Activated CD4-positive, alpha-beta memory T cell treated with anti-CD3 and anti-CD28 coated beads, Interleukin-2, amount 10 ng/mL, durations not matched to agents 7 days and 5 days (primary cell): ENCODE results near the gene ROBO2. TPM values are rescaled to one million over a fixed set of nuclear protein-coding genes. Genes with fewer than 3 reads are reported as not detected.

Experiments used
- CTCF ChIA-PET: fragments of 350-600 bp; sonication (Branson Sonifier 250); formaldehyde crosslinking; loops from one replicate; lab custom pipeline; 2021; ENCODE audit warnings: antibody characterized with exemption, inconsistent platforms; lab: Charles Lee
- POLR2A ChIA-PET: fragments of 350-600 bp; sonication (Branson Sonifier 250); formaldehyde crosslinking; loops from one replicate; lab custom pipeline; 2021; ENCODE audit warnings: antibody characterized with exemption; lab: Charles Lee
- DNase-seq: peaks from one replicate; pipeline ENCODE4 v3.0.0-alpha.2; 2020
- H3K27ac Mint-ChIP-seq: one replicate; pipeline ENCODE4 v1.8.0; 2021; ENCODE audit warnings: mild to moderate bottlenecking, mixed read lengths
- H3K27me3 Mint-ChIP-seq: one replicate; pipeline ENCODE4 v1.8.0; 2021; ENCODE audit warnings: mixed read lengths
- H3K36me3 Mint-ChIP-seq: one replicate; pipeline ENCODE4 v1.8.0; 2021; ENCODE audit warnings: low read depth, mixed read lengths
- H3K4me1 Mint-ChIP-seq: one replicate; pipeline ENCODE4 v1.8.0; 2021; ENCODE audit warnings: mixed read lengths
- H3K4me3 Mint-ChIP-seq: one replicate; pipeline ENCODE4 v1.8.0; 2021; ENCODE audit warnings: mild to moderate bottlenecking, mixed read lengths
- H3K9me3 Mint-ChIP-seq: one replicate; pipeline ENCODE4 v1.8.0; 2021; ENCODE audit warnings: mixed read lengths
- total RNA-seq, 2 experiments: library from RNA; stranded (reverse); gene quantifications; one replicate each; pipeline ENCODE4 v1.2.3, GENCODE V29; 2021

ROBO2 gene
- total RNA-seq, 2 experiments from 2014 or later, result not detected

DNA sequence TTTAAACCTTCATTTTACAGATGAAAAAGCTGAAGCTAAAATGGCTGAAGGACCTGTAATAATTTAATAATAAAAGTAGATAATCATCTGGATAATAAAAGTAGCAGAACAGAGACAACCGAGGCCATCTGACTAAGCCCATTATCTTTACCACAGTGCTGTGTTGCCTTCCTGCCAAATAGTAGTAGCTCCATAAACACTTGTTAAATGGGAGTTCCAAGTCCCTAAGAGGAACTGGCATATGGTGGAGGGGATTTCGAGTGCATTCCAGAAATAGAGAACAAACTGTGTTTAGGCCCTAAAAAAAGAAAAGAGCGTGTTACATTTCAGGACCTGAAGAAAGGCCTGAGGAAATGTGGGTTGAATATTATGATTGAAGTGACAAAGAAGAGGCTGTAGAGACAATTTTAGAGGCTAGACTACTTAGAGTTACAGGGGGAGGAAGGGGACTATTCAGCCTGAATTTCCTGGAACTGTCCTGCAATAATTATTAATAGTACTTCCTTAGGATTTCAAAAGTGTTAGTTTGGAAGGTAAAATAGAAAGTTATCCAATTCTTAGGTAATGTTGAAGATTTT lies 424.3 kb downstream of the ROBO2 start:
- H3K27me3 Mint-ChIP-seq, result no peaks in the 10 kb centered on the region

DNA sequence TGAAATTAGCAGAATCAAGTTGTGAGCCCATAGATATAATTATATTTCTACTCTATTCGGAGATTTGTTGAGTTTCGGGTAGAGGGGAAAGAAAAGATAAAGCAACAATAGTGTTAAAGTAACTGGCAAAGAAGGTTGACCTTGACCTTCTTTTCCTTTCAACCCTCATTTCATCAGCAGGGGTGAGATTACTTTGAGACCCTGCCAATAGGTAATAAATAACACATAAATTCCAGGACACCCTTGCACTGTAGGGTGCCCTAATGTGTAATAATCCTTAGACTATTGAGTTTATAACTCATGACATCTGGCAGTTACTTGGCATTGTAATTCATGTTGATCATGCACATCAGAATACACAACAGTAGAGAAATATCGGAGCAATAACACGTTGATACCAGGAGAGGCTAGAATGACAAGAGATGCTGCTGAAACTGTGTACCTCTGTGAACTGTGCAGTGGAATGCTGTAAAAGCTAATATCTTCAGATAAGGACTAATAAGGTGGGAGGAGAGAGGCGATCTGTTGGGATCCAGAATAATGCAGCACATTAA lies 426.7 kb downstream of the ROBO2 start:
- Mint-ChIP-seq H3K4me3 (no peak overlapping the region), H3K27me3 (no peaks in the 10 kb centered on the region), H3K27ac (no peak overlapping the region), H3K4me1 (no peaks in the 10 kb centered on the region), H3K9me3 (peaks cover 9% of the 10 kb centered on the region), H3K36me3 (no peaks in the 10 kb centered on the region)
- CTCF ChIA-PET, result no interaction called here
- no peak for DNase-seq
- POLR2A ChIA-PET, result no interaction called here

More for the DNA sequence above, 424.3 kb downstream of the ROBO2 start:
- ChIA-PET CTCF (no interaction called here), POLR2A (no interaction called here)
- no peak for DNase-seq
- Mint-ChIP-seq H3K9me3 (peaks cover 13% of the 10 kb centered on the region), H3K27ac (no peak overlapping the region), H3K36me3 (no peaks in the 10 kb centered on the region), H3K4me3 (no peak overlapping the region), H3K4me1 (no peaks in the 10 kb centered on the region)

DNA sequence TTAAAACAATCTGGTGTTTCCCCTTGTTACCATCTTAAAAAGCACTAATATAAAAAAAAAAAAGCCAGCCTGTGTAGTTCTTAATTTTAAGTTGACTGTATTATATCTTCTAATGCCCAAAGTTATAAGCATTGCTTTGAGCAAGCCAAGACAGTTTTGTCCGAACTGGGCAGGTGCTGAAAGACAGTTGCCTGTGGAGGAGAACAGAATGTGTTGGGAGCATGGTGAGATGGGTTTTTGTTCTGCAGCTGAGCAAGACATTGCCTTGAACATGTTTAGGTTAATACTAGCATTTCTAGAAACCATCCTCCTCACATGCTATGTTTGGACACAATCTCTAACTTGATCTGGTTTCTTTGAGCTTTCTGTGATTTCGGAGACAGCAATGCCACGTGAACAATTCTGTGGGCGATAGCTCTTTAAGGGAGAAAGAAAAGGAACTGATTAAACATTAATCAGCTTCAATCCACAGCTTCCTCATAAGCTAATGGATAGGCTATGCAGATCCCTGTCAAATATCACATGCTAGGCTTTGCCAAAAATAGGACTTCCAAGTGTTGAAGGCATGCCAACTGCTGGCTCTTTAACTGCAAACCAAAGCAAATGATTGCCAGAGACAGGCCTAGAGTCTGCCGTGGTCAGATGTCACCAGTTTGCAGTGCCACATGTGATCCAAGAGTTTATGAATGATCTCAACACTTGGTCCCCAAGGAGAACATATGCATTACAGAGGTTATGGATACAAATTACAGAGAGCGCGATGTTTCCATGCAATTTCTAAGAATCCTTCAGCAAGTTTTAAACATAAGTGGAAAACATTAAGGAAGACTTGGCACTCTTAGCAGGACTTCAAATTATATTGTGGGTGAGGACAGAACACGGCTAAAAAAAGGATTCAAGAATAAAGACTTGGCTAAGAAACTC lies 428.1 kb downstream of the ROBO2 start:
- DNase-seq, result no peak
- H3K27me3 Mint-ChIP-seq, result no peaks in the 10 kb centered on the region
- CTCF ChIA-PET, result no interaction called here
- no peak overlapping the region for H3K4me3 Mint-ChIP-seq
- POLR2A ChIA-PET, result no interaction called here
- H3K27ac Mint-ChIP-seq, result no peak overlapping the region
- no peaks in the 10 kb centered on the region for H3K4me1 Mint-ChIP-seq
- H3K36me3 Mint-ChIP-seq, result no peaks in the 10 kb centered on the region
- peaks cover 13% of the 10 kb centered on the region for H3K9me3 Mint-ChIP-seq

DNA sequence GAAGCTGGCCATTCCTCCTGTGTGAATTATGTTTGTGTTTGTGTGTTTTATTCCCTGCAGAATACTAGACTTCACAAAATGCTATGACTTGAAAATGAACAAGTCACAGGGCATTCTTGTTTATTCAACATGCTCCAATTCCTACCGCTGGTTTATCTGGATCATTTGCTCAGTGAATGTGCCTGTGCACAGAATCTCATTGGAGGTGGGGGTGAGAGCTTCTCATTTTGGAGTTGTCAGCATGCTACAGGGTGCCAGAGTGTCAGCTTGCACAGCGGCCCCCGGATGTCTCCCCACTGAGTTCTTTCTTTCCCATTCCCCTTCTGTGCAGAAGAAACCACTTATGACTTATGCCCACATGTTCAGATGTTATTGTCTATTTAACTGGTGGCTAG lies 428.7 kb downstream of the ROBO2 start:
- no peak overlapping the region for H3K4me3 Mint-ChIP-seq
- POLR2A ChIA-PET, result no interaction called here
- no peak overlapping the region for H3K27ac Mint-ChIP-seq
- H3K27me3 Mint-ChIP-seq, result no peaks in the 10 kb centered on the region
- no peak for DNase-seq
- CTCF ChIA-PET, result no interaction called here
- no peaks in the 10 kb centered on the region for H3K36me3 Mint-ChIP-seq
- H3K9me3 Mint-ChIP-seq, result peaks cover 14% of the 10 kb centered on the region
- H3K4me1 Mint-ChIP-seq, result no peaks in the 10 kb centered on the region

DNA sequence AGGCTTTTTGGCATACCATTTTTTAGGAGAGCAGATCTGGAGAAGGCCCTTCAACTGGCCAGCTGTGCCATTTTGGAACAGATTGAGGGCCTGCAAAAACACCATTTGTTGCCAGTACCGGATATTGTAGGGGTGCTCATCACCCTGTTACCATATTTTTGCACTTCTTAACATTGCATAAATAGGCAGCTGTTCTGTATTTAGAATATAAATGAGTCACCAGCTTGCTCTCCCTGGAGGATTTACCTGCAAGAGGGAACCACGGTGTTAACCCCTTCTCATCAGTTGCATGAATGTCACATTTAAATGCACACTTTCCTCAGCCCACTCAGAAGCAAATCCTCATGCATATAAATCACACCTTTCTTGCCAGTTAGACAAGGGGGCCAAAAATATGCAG lies 435.6 kb downstream of the ROBO2 start:
- Mint-ChIP-seq H3K27me3 (no peaks in the 10 kb centered on the region), H3K36me3 (no peaks in the 10 kb centered on the region), H3K9me3 (peaks cover 18% of the 10 kb centered on the region), H3K4me1 (no peaks in the 10 kb centered on the region), H3K27ac (no peak overlapping the region), H3K4me3 (no peak overlapping the region)
- DNase-seq, result no peak
- ChIA-PET POLR2A (no interaction called here), CTCF (no interaction called here)

DNA sequence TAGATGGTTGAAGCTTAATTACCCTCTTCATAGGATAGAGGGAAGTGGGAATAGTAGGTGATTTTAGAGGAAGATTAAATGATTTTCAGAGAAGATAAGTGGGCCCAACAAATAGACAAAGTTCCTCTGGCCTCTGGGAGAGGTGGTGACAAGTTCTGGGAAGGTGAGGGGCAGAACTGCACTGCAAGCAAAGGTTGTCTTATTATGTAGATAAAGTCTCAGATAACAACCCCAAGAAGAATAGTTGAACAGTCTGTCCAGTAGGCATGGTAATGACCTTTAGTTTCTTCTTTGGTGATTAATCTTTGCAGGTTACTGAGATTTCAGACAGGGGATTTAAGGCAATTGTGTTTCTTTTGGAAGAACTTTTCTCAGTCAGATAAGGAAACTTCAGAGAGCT lies 439.1 kb downstream of the ROBO2 start:
- no peaks in the 10 kb centered on the region for H3K27me3 Mint-ChIP-seq
- H3K27ac Mint-ChIP-seq, result no peak overlapping the region
- POLR2A ChIA-PET, result no interaction called here
- no peaks in the 10 kb centered on the region for H3K4me1 Mint-ChIP-seq
- no peak for DNase-seq
- H3K9me3 Mint-ChIP-seq, result peaks cover 5% of the 10 kb centered on the region
- CTCF ChIA-PET, result no interaction called here
- H3K4me3 Mint-ChIP-seq, result no peak overlapping the region
- no peaks in the 10 kb centered on the region for H3K36me3 Mint-ChIP-seq

DNA sequence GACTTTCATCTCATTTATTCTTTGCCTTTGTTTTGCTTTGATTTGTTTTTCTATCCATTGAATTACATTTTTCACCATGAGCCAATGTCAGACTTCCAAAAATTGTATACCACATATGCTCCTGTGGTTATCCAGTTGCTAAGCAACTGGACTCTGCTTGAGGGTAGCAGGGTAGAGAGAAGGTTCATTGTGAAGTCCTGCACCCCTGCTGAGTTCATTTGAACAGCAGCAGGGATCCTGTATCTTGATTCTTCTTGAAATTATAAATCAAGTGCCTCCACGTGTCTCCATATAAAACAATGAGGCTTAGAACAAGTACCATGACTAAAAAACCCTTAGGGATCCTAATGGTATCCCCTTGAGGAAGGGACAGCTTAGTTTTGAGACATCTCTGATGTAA lies 449.3 kb downstream of the ROBO2 start:
- no peaks in the 10 kb centered on the region for H3K4me1 Mint-ChIP-seq
- DNase-seq, result no peak
- ChIA-PET CTCF (no interaction called here), POLR2A (no interaction called here)
- H3K36me3 Mint-ChIP-seq, result no peaks in the 10 kb centered on the region
- H3K27ac Mint-ChIP-seq, result no peak overlapping the region
- H3K27me3 Mint-ChIP-seq, result no peaks in the 10 kb centered on the region
- H3K4me3 Mint-ChIP-seq, result no peak overlapping the region
- peaks cover 10% of the 10 kb centered on the region for H3K9me3 Mint-ChIP-seq

DNA sequence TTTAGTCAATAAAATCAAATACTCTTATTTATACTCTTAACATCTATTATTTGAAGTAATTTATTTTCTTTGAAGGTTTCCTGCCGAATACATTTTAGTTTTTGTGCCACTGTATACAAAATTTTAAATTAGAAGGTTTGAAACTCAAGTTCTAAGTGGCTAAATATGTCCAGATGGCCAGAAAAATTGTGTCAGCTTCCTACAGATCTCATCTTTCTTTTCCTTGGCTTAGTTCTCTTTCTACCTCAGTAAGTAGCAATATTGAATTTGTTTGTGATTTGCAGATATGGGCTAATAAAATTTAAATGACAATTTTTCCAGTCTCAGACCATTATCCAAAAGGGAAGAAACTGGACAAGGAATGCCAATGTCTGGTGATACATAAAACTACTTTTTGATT lies 452.1 kb downstream of the ROBO2 start:
- no peak overlapping the region for H3K4me3 Mint-ChIP-seq
- no peaks in the 10 kb centered on the region for H3K36me3 Mint-ChIP-seq
- no peak overlapping the region for H3K27ac Mint-ChIP-seq
- no peaks in the 10 kb centered on the region for H3K4me1 Mint-ChIP-seq
- no peak for DNase-seq
- POLR2A ChIA-PET, result no interaction called here
- H3K9me3 Mint-ChIP-seq, result peaks cover 10% of the 10 kb centered on the region
- CTCF ChIA-PET, result no interaction called here
- no peaks in the 10 kb centered on the region for H3K27me3 Mint-ChIP-seq

DNA sequence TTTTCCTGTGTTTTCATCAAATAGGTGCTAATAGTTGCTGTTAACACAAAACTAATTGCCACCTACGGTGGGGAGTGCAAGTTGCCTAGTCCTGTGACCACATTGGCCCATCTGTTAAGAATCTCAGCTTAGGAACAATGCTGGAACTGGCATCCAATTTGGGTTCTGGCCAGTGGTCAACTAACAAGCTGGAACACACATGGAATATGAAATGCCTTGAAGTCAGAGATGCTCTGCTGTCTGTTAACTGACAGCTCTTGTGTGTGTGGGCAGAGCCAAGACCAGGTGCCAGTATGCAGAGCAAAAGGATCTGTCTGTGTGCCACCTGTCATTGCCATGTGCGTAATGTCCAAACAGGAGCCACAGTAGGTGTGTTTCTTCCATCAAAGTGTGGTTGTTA lies 460.8 kb downstream of the ROBO2 start:
- DNase-seq, result no peak
- Mint-ChIP-seq H3K36me3 (no peaks in the 10 kb centered on the region), H3K9me3 (peaks cover 11% of the 10 kb centered on the region), H3K27ac (no peak overlapping the region), H3K4me3 (no peak overlapping the region), H3K27me3 (no peaks in the 10 kb centered on the region), H3K4me1 (no peaks in the 10 kb centered on the region)
- ChIA-PET POLR2A (no interaction called here), CTCF (no interaction called here)

DNA sequence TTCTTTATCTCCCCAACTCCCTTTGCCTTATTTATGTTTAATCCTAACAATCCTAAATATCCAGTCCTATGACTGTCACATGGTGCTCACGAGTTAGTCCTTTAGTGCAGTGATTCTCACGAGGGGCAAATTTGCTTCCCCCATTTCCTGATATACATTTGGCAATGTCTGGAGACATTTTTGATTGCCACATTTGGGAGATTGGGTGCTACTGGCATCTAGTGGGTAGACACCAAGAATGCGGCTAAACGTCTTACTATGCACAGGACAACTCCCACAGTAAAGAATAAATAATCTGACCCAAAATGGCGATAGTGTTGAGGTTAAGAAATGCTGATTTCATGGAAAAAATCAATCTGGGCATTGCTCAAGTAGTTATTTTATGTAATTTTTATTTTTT lies 466.5 kb downstream of the ROBO2 start:
- DNase-seq, result no peak
- ChIA-PET CTCF (no interaction called here), POLR2A (no interaction called here)
- Mint-ChIP-seq H3K4me3 (no peak overlapping the region), H3K27me3 (no peaks in the 10 kb centered on the region), H3K36me3 (no peaks in the 10 kb centered on the region), H3K9me3 (peaks cover 17% of the 10 kb centered on the region), H3K4me1 (no peaks in the 10 kb centered on the region), H3K27ac (no peak overlapping the region)

DNA sequence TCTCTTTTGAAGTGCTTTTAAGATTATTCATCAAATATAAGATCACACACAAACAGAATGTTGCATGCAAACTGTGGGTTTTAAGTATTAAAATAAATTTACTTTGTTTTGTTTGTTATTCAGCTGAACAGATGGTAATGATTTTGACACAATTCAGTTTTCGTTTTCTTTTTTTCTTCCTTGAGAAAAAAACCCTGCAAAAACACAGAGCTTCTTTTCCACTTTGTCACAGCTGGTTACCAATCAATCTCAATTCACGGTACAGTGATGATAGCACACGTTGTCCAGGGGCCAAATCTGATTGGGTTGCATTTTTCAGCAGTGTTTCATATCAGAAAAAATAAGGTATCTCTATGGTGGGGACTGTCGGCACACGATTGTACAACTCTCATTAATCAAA lies 473.6 kb downstream of the ROBO2 start:
- no peak for DNase-seq
- ChIA-PET POLR2A (no interaction called here), CTCF (no interaction called here)
- Mint-ChIP-seq H3K4me1 (no peaks in the 10 kb centered on the region), H3K36me3 (no peaks in the 10 kb centered on the region), H3K9me3 (peaks cover 20% of the 10 kb centered on the region), H3K4me3 (no peak overlapping the region), H3K27ac (no peak overlapping the region), H3K27me3 (no peaks in the 10 kb centered on the region)

DNA sequence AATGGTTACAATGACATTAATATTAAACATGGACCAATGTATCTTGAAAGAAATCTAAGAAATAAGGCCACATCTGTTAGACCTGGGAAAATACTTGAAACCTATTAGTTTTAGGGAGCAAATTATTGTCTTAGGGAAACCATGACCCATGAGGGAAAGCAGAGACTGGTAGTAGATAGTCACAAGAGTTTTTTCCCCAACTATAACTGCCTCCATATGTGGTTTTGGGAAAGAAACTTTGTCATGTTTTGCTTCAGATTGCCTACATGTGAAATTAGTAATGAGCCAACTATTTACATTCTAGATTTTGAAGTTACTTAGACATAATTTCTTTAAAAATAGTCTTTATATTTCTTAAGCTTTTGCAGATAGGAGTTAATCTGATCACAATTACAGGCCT lies 474.9 kb downstream of the ROBO2 start:
- DNase-seq, result no peak
- no peaks in the 10 kb centered on the region for H3K27me3 Mint-ChIP-seq
- H3K4me1 Mint-ChIP-seq, result no peaks in the 10 kb centered on the region
- ChIA-PET CTCF (no interaction called here), POLR2A (no interaction called here)
- no peak overlapping the region for H3K27ac Mint-ChIP-seq
- no peak overlapping the region for H3K4me3 Mint-ChIP-seq
- H3K9me3 Mint-ChIP-seq, result peaks cover 18% of the 10 kb centered on the region
- no peaks in the 10 kb centered on the region for H3K36me3 Mint-ChIP-seq

DNA sequence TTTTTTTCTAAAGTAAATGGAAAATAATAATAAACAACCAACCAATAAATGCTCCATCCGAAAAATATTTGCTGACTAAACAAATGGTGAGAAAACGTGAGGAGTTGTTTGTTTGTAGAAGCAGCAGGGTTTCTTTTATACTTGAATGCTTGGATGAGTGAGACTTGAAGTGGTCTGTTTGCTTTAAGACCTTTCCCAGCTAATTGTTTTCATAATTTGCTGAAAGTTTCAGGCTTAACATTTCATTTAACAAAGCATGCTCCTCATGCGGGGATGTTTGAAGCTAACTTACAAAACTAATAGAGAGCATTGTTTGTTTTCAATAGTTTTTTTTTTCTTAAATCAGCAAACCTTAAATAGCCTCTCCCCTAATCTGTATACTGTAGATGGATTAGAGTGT lies 484.6 kb downstream of the ROBO2 start:
- H3K27ac Mint-ChIP-seq, result no peak overlapping the region
- ChIA-PET POLR2A (no interaction called here), CTCF (no interaction called here)
- no peaks in the 10 kb centered on the region for H3K4me1 Mint-ChIP-seq
- no peak for DNase-seq
- H3K36me3 Mint-ChIP-seq, result no peaks in the 10 kb centered on the region
- H3K4me3 Mint-ChIP-seq, result no peak overlapping the region
- no peaks in the 10 kb centered on the region for H3K27me3 Mint-ChIP-seq
- peaks cover 13% of the 10 kb centered on the region for H3K9me3 Mint-ChIP-seq
